Islet precursor cell (in vitro differentiated cells): ENCODE results near the gene TAAR2.
"Not testable (repeated sequence)": the region's sequence is repeated elsewhere in the genome, so short reads cannot be mapped to it uniquely, and the experiment has no call there.

Experiments used
- DNase-seq: peaks from one replicate; pipeline ENCODE4 v3.0.0-alpha.2; 2018

TAAR2 gene

GRCh38 chr6:132612449-132613108 is 11.5 kb downstream of the TAAR2 start:
- DNase-seq: no peak

GRCh38 chr6:132611616-132612015 is 12.5 kb downstream of the TAAR2 start:
- no peak for DNase-seq

GRCh38 chr6:132607544-132608233 is 16.4 kb downstream of the TAAR2 start:
- no peak for DNase-seq

- DNase-seq: no peak
Observed at GRCh38 chr6:132604635-132605152, 19.4 kb downstream of the TAAR2 start.

- not testable (repeated sequence) for DNase-seq
Observed at GRCh38 chr6:132600900-132601299, 23.2 kb downstream of the TAAR2 start.

- DNase-seq: peak; percentile 60
Observed at GRCh38 chr6:132598473-132598872, 25.6 kb downstream of the TAAR2 start.

GRCh38 chr6:132596201-132596600 is 27.9 kb downstream of the TAAR2 start:
- DNase-seq: no peak

- DNase-seq: no peak
Observed at GRCh38 chr6:132592855-132593254, 31.2 kb downstream of the TAAR2 start.

- DNase-seq: no peak
Observed at GRCh38 chr6:132590362-132590761, 33.7 kb downstream of the TAAR2 start.

GRCh38 chr6:132589454-132589853 is 34.6 kb downstream of the TAAR2 start, which contains the start of gene TAAR5:
Gene TAAR5 (minus strand): TSS chr6:132589741. CDS start chr6:132589686, 55 bp downstream.
- no peak for DNase-seq

- DNase-seq: no peak
Observed at GRCh38 chr6:132587424-132587823, 36.7 kb downstream of the TAAR2 start.

GRCh38 chr6:132584698-132585097 is 39.4 kb downstream of the TAAR2 start:
- DNase-seq: no peak

GRCh38 chr6:132571774-132572173 is 52.3 kb downstream of the TAAR2 start:
- no peak for DNase-seq

- no peak for DNase-seq
Observed at GRCh38 chr6:132570221-132570777, 53.8 kb downstream of the TAAR2 start, which contains the start of gene TAAR6. Gene TAAR6 (plus strand): TSS chr6:132570322. CDS start chr6:132570322, 0 bp downstream.

- DNase-seq: no peak
Observed at GRCh38 chr6:132569170-132569569, 54.9 kb downstream of the TAAR2 start.

- DNase-seq: no peak
Observed at GRCh38 chr6:132568611-132569010, 55.5 kb downstream of the TAAR2 start.

- DNase-seq: no peak
Observed at GRCh38 chr6:132567566-132567965, 56.5 kb downstream of the TAAR2 start.
